ENCODE results near the gene NEK3. TPM values are rescaled to one million over a fixed set of nuclear protein-coding genes. Genes with fewer than 3 reads are reported as not detected.

NEK3 gene
- polyA plus RNA-seq, 1 donor from 2014 or later = 61.0 TPM

DNA sequence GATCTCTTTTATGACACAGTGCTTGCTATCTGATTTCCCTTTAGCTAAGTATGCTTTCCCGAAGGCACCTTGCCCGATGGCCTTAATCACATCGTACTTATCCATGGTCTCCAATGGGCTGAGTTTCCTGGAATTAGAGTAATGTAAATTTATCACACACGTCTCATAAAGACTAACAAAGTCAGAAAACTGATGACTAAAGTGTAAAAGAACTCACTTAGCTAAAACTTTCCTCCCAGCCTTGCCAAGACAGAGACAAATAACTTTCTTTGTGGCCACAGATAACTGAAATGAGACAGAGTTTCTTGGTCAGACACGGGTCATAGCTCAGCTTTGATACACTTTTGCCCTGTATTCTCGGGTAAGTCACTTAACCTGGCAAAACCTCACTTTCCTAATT, 32.0 kb downstream of the NEK3 start:
- Histone ChIP-seq H3K27me3 (ENCODE audit: insufficient read depth, low read depth, low read length) (peaks cover 15% of the 10 kb centered on the region), H3K4me2 (ENCODE audit: low read length) (no peak overlapping the region), H2AFZ (ENCODE audit: low read depth, low read length) (no peak overlapping the region), H3K79me2 (replicated peaks; ENCODE audit: insufficient read depth, low read length) (no peaks in the 10 kb centered on the region), H3K9me3 (ENCODE audit: low read length) (no peaks in the 10 kb centered on the region), H4K20me1 (ENCODE audit: insufficient read depth) (no peaks in the 10 kb centered on the region), H3F3A (ENCODE audit: insufficient read depth, low read length, poor library complexity, severe bottlenecking) (peaks cover 3% of the 10 kb centered on the region), H3K36me3 (ENCODE audit: insufficient read depth, low read length) (peaks cover 5% of the 10 kb centered on the region), H3K9me2 (ENCODE audit: insufficient read depth, low read length) (no peaks in the 10 kb centered on the region), H3K27ac (ENCODE audit: low read length) (no peak overlapping the region), H3K4me3 (ENCODE audit: low read length) (no peak overlapping the region), H3K9ac (ENCODE audit: low read length) (no peak overlapping the region)
- TF ChIP-seq, protein P1, sequence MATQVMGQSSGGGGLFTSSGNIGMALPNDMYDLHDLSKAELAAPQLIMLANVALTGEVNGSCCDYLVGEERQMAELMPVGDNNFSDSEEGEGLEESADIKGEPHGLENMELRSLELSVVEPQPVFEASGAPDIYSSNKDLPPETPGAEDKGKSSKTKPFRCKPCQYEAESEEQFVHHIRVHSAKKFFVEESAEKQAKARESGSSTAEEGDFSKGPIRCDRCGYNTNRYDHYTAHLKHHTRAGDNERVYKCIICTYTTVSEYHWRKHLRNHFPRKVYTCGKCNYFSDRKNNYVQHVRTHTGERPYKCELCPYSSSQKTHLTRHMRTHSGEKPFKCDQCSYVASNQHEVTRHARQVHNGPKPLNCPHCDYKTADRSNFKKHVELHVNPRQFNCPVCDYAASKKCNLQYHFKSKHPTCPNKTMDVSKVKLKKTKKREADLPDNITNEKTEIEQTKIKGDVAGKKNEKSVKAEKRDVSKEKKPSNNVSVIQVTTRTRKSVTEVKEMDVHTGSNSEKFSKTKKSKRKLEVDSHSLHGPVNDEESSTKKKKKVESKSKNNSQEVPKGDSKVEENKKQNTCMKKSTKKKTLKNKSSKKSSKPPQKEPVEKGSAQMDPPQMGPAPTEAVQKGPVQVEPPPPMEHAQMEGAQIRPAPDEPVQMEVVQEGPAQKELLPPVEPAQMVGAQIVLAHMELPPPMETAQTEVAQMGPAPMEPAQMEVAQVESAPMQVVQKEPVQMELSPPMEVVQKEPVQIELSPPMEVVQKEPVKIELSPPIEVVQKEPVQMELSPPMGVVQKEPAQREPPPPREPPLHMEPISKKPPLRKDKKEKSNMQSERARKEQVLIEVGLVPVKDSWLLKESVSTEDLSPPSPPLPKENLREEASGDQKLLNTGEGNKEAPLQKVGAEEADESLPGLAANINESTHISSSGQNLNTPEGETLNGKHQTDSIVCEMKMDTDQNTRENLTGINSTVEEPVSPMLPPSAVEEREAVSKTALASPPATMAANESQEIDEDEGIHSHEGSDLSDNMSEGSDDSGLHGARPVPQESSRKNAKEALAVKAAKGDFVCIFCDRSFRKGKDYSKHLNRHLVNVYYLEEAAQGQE (IDR thresholded peaks at IDR 0.05; ENCODE audit: borderline replicate concordance) = no peak
- no peak for TF ChIP-seq SMC3 (conservative IDR thresholded peaks at IDR 0.05; ENCODE audit: poor library complexity)
- TF ChIP-seq, protein P2, sequence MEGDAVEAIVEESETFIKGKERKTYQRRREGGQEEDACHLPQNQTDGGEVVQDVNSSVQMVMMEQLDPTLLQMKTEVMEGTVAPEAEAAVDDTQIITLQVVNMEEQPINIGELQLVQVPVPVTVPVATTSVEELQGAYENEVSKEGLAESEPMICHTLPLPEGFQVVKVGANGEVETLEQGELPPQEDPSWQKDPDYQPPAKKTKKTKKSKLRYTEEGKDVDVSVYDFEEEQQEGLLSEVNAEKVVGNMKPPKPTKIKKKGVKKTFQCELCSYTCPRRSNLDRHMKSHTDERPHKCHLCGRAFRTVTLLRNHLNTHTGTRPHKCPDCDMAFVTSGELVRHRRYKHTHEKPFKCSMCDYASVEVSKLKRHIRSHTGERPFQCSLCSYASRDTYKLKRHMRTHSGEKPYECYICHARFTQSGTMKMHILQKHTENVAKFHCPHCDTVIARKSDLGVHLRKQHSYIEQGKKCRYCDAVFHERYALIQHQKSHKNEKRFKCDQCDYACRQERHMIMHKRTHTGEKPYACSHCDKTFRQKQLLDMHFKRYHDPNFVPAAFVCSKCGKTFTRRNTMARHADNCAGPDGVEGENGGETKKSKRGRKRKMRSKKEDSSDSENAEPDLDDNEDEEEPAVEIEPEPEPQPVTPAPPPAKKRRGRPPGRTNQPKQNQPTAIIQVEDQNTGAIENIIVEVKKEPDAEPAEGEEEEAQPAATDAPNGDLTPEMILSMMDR (IDR thresholded peaks at IDR 0.05; ENCODE audit: poor library complexity, severe bottlenecking) = no peak
- TF ChIP-seq MXI1 (conservative IDR thresholded peaks at IDR 0.05; ENCODE audit: poor library complexity, severe bottlenecking) = no peak
- TF ChIP-seq EP300 (conservative IDR thresholded peaks at IDR 0.05; ENCODE audit: poor library complexity, severe bottlenecking) = no peak
- no peak for TF ChIP-seq POLR2AphosphoS5 (IDR thresholded peaks at IDR 0.05)
- no peak for TF ChIP-seq RAD21 (conservative IDR thresholded peaks at IDR 0.05)
- no peak for TF ChIP-seq EZH2 (IDR thresholded peaks at IDR 0.05; ENCODE audit: borderline replicate concordance, insufficient read depth, low read length, poor library complexity, severe bottlenecking)

DNA sequence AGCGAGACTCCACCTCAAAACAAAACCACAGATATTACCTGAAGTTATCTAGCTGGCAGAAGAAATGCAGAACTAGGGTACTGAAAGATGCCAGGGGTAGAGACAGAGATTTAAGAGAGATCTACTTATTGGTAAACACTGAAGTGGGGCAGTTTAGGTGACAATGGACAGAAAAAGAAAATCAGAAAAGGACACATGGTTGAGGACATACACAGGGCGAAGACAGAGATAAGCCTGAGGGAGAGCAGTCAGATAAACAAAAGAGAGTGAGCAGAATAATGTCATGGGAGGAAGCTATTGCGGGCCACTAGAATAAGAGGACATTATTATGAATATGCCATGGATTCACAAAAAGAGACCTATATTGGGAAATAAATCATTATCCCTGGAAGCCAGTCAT, 33.9 kb downstream of the NEK3 start:
- no peaks in the 10 kb centered on the region for H4K20me1 ChIP-seq (ENCODE audit: insufficient read depth)
- H3K79me2 ChIP-seq (replicated peaks; ENCODE audit: insufficient read depth, low read length) = no peaks in the 10 kb centered on the region
- no peaks in the 10 kb centered on the region for H3K9me3 ChIP-seq (ENCODE audit: low read length)
- H3F3A ChIP-seq (ENCODE audit: insufficient read depth, low read length, poor library complexity, severe bottlenecking) = peaks cover 3% of the 10 kb centered on the region
- no peak overlapping the region for H3K4me3 ChIP-seq (ENCODE audit: low read length)
- H3K4me2 ChIP-seq (ENCODE audit: low read length) = no peak overlapping the region
- TF ChIP-seq, protein P1 (IDR thresholded peaks at IDR 0.05; ENCODE audit: borderline replicate concordance) = no peak
- TF ChIP-seq, protein P2 (IDR thresholded peaks at IDR 0.05; ENCODE audit: poor library complexity, severe bottlenecking) = no peak
- TF ChIP-seq EP300 (conservative IDR thresholded peaks at IDR 0.05; ENCODE audit: poor library complexity, severe bottlenecking) (no peak), SMC3 (conservative IDR thresholded peaks at IDR 0.05; ENCODE audit: poor library complexity) (no peak), POLR2AphosphoS5 (IDR thresholded peaks at IDR 0.05) (no peak), MXI1 (conservative IDR thresholded peaks at IDR 0.05; ENCODE audit: poor library complexity, severe bottlenecking) (no peak), EZH2 (IDR thresholded peaks at IDR 0.05; ENCODE audit: borderline replicate concordance, insufficient read depth, low read length, poor library complexity, severe bottlenecking) (no peak), TAF1 (IDR thresholded peaks at IDR 0.05; ENCODE audit: low read depth) (no peak), RAD21 (conservative IDR thresholded peaks at IDR 0.05) (no peak)
- H3K9ac ChIP-seq (ENCODE audit: low read length) = no peak overlapping the region
- H2AFZ ChIP-seq (ENCODE audit: low read depth, low read length) = no peak overlapping the region
- H3K9me2 ChIP-seq (ENCODE audit: insufficient read depth, low read length) = no peaks in the 10 kb centered on the region
- H3K36me3 ChIP-seq (ENCODE audit: insufficient read depth, low read length) = no peaks in the 10 kb centered on the region
- no peak overlapping the region for H3K27ac ChIP-seq (ENCODE audit: low read length)
- peaks cover 15% of the 10 kb centered on the region for H3K27me3 ChIP-seq (ENCODE audit: insufficient read depth, low read depth, low read length)
